BJ (cell line): ENCODE data around the gene TMEM252. TPM values are rescaled to one million over a fixed set of nuclear protein-coding genes. Genes with fewer than 3 reads are reported as not detected.
A peak's percentile ranks its signal among the peaks of the same experiment; 100 is the strongest.

Source experiments
- CTCF ChIA-PET: fragments of 350-600 bp; formaldehyde crosslinking; extraction: SDS; loops from one replicate; lab custom pipeline; 2021; ENCODE audit warnings: antibody characterized with exemption, inconsistent platforms; lab: Yijun Ruan, JAX
- POLR2A ChIA-PET: fragments of 300-600 bp; sonication (Branson Sonifier 250); formaldehyde crosslinking; extraction: SDS; loops from one replicate; lab custom pipeline; 2021; ENCODE audit warnings: antibody characterized with exemption; lab: Charles Lee
- DNase-seq: peaks from one replicate; pipeline ENCODE4 v3.0.0-alpha.2; 2011; ENCODE audit warnings: low read depth
- H3K27me3 ChIP-seq: 2 replicates; pipeline ENCODE4 v1.6.0; 2011; ENCODE audit warnings: low read length; ENCODE audit not compliant: control insufficient read depth, insufficient read depth
- H3K36me3 ChIP-seq: 2 replicates; pipeline ENCODE4 v1.5.1; 2011; ENCODE audit warnings: low read length; ENCODE audit not compliant: control insufficient read depth, insufficient read depth
- H3K4me3 ChIP-seq: 2 replicates; pipeline ENCODE4 v1.5.1; 2011; ENCODE audit warnings: low read depth, mild to moderate bottlenecking, control low read depth, low read length
- CTCF ChIP-seq: IDR thresholded peaks from 2 replicates; pipeline ENCODE4 v1.5.1; 2011; ENCODE audit warnings: low read depth, mild to moderate bottlenecking, control low read depth, inconsistent platforms, low read length, moderate library complexity; ENCODE audit not compliant: insufficient read depth
- polyA plus RNA-seq: library from polyadenylated mRNA; depleted of rRNA; stranded (reverse); fragments of >200 nt; gene quantifications from 2 replicates; pipeline ENCODE4 v1.2.3, GENCODE V29; 2011

The TMEM252 gene
- polyA plus RNA-seq, 1 experiment = not detected

DNA sequence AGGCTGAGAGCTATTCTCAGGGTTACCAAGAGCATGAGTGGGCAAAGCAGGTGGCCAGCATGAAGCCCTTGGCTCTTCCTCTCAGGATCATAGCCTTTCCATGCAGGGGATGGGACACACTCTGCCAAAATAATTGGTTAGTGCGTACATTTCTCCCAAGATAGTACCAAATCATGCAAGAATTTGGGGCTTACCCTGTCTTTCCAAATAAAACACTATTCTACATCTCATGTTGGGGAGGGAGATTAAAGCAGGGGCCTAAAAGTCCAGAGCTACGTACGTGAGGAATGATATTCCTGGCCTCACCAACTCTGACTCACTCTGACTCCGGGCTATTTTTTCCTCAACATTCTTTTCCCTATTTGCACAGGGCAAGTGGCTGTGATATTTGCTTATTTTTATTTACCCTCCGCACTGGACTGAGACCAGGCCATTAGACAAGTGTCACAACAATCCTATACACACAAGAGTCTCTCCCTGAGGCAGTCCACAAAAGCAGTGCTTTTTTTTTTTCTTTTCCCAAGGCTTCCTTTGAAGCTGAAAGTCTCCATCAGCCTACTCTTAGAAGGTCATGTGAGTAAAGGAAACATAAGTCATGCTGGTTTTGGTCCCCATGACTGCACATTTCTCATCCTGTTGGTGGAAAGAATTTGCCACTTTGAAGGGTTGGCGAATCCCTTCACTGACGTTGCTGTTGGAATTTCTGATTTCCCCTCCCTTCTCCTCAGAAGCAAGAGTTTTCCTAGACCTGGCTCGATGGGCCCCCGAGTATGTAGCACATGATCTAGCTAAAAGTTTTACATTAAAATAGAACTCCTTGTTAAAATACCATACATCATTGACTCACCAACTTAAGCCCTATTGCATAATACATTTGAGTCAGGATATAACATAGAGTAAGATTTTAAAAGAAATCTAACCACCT lies 40.0 kb downstream of the TMEM252 start:
- no peak overlapping the region for H3K4me3 ChIP-seq
- H3K36me3 ChIP-seq = no peaks in the 10 kb centered on the region; the same call in 1 of the 2 replicates
- peak; percentile 36 for DNase-seq
- ChIA-PET CTCF (interaction anchor here (0.8 kb wide), 1 partner anchor 10 kb away, joined by 3 read pairs; no protein-coding TSS in a partner anchor), POLR2A (no interaction called here)
- H3K27me3 ChIP-seq = no peaks in the 10 kb centered on the region
- no peak for TF ChIP-seq CTCF

DNA sequence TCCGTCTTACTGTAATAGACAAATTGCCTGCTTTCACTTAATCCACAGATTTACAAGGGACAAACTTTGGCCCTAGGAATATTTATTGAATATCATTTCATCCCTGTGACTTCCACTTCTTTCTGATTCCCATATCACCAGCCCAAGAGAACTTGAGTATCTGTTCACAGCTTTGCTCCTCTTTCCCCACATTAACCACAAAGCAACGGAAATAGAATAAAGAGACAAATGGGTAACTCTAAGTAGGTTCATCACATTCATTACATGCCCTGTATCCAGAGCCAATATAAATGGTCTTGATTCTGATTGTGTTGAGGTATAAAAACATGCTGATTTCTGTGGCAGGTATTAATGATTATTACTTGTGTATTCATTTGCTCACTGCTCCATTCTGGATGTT lies 41.9 kb downstream of the TMEM252 start:
- CTCF ChIA-PET = no interaction called here
- H3K27me3 ChIP-seq = no peaks in the 10 kb centered on the region
- no peak for TF ChIP-seq CTCF
- H3K36me3 ChIP-seq = no peaks in the 10 kb centered on the region
- no peak for DNase-seq
- H3K4me3 ChIP-seq = no peak overlapping the region
- POLR2A ChIA-PET = no interaction called here

GRCh38 chr9:68497629-68498028 lies 43.1 kb downstream of the TMEM252 start:
- ChIA-PET POLR2A (no interaction called here), CTCF (no interaction called here)
- TF ChIP-seq CTCF = no peak
- no peak for DNase-seq
- H3K4me3 ChIP-seq = no peak overlapping the region
- H3K27me3 ChIP-seq = no peaks in the 10 kb centered on the region
- H3K36me3 ChIP-seq = no peaks in the 10 kb centered on the region

GRCh38 chr9:68496356-68496755 lies 44.3 kb downstream of the TMEM252 start:
- ChIA-PET CTCF (no interaction called here), POLR2A (no interaction called here)
- Histone ChIP-seq H3K27me3 (no peaks in the 10 kb centered on the region; the same call in 1 of the 2 replicates), H3K36me3 (no peaks in the 10 kb centered on the region), H3K4me3 (no peak overlapping the region)
- no peak for TF ChIP-seq CTCF
- DNase-seq = no peak

GRCh38 chr9:68495247-68495646 lies 45.4 kb downstream of the TMEM252 start:
- no peak for DNase-seq
- Histone ChIP-seq H3K27me3 (no peaks in the 10 kb centered on the region; the same call in 1 of the 2 replicates), H3K4me3 (no peak overlapping the region), H3K36me3 (no peaks in the 10 kb centered on the region)
- CTCF ChIA-PET = interaction anchor here (1.1 kb wide), 1 partner anchor 10 kb away, joined by 5 read pairs; no protein-coding TSS in a partner anchor
- POLR2A ChIA-PET = no interaction called here
- TF ChIP-seq CTCF = no peak
